PC-9 (cell line): Measurements from ENCODE around the gene CLDND2.

ENCODE experiments used
- EZH2 ChIP-seq: fragments of 200-600 bp; sonication (generic); IDR thresholded peaks from 2 replicates; pipeline ENCODE4 v1.8.0; 2017; ENCODE audit warnings: antibody characterized with exemption, low read depth
- TF ChIP-seq, protein P1 (sequence below): fragments of 200-600 bp; sonication (generic); conservative IDR thresholded peaks from 2 replicates; pipeline ENCODE4 v1.6.1; 2017; ENCODE audit warnings: mixed run types, antibody characterized with exemption, mild to moderate bottlenecking, moderate library complexity

DNA sequence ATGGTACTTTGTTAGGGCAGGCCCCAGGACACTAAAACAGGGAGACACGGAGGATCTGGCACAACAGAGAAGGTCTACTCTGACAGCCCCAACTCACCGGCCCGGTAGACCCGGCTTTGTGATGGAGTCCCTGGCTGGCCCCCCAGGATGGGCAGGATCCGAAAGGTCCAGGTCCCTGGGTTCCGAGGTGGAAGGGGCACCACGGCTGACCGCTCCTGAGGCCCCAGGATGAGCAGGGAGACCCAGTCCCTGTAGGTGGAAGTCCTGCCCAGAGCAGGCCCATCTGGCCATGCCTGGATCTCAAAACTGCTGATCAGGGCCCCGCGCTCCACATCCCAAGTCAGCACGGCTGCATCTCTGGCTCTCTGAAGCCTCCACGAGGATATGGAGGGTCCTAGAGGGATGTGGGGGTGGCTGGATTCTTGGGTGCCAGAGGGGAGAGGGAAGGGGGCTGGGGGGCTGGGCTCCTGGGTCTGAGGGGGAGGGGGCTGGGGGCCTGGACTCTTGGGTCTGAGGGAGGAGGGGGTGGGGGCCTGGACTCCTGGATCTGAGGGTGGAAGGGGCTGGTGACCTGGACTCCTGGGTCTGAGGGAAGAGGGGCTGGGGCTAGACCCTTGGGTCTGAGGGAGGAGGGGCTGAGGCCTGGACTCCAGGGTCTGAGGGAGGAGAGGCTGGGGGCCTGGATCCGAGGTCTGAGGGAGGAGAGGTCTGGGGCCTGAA, 31.5 kb downstream of the CLDND2 start:
- TF ChIP-seq, protein P1, sequence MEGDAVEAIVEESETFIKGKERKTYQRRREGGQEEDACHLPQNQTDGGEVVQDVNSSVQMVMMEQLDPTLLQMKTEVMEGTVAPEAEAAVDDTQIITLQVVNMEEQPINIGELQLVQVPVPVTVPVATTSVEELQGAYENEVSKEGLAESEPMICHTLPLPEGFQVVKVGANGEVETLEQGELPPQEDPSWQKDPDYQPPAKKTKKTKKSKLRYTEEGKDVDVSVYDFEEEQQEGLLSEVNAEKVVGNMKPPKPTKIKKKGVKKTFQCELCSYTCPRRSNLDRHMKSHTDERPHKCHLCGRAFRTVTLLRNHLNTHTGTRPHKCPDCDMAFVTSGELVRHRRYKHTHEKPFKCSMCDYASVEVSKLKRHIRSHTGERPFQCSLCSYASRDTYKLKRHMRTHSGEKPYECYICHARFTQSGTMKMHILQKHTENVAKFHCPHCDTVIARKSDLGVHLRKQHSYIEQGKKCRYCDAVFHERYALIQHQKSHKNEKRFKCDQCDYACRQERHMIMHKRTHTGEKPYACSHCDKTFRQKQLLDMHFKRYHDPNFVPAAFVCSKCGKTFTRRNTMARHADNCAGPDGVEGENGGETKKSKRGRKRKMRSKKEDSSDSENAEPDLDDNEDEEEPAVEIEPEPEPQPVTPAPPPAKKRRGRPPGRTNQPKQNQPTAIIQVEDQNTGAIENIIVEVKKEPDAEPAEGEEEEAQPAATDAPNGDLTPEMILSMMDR, result no peak
- TF ChIP-seq EZH2, result no peak
